HepG2 (cell line): ENCODE data around the gene INKA1. TPM values are rescaled to one million over a fixed set of nuclear protein-coding genes. Genes with fewer than 3 reads are reported as not detected.
A peak's percentile ranks its signal among the peaks of the same experiment; 100 is the strongest.

ENCODE experiments used
- ASH2L ChIP-seq: fragments of 300-600, 200-600 bp; sonication (generic); IDR thresholded peaks from 2 replicates; pipeline ENCODE4 v1.7.0; 2017; ENCODE audit warnings: low read depth, mild to moderate bottlenecking, moderate library complexity, mixed read lengths, low read length; ENCODE audit not compliant: insufficient read length
- DMTF1 ChIP-seq: sonication (generic); formaldehyde crosslinking; IDR thresholded peaks from 2 replicates; pipeline ENCODE4 v1.4.0; 2020; ENCODE audit warnings: mild to moderate bottlenecking, missing genetic modification reagents
- GMEB2 ChIP-seq: IDR thresholded peaks from 2 replicates; pipeline ENCODE4 v1.6.1; 2016; ENCODE audit warnings: missing biosample characterization, missing genetic modification reagents, low read depth
- JUNB ChIP-seq: sonication (generic); formaldehyde crosslinking; IDR thresholded peaks from 2 replicates; pipeline ENCODE4 v1.8.0; 2022; ENCODE audit warnings: missing genetic modification reagents, mild to moderate bottlenecking, borderline replicate concordance
- REXO4 ChIP-seq: sonication (generic); formaldehyde crosslinking; IDR thresholded peaks from 2 replicates; pipeline ENCODE4 v1.8.0; 2022; ENCODE audit warnings: missing genetic modification reagents, mild to moderate bottlenecking, borderline replicate concordance
- USF2 ChIP-seq, 2 experiments: sonication (generic) in 1 of 2; formaldehyde crosslinking in 1 of 2; IDR thresholded peaks; 2 replicates each; pipeline versions ENCODE4 v1.5.1 to v1.6.1; 2011 to 2020; ENCODE audit warnings: borderline replicate concordance in 1 of 2, low read depth in 1 of 2, low read length in 1 of 2, mild to moderate bottlenecking in 1 of 2, missing genetic modification reagents in 1 of 2, moderate library complexity in 1 of 2
- ZNF205 ChIP-seq: IDR thresholded peaks from 2 replicates; pipeline ENCODE4 v1.6.1; 2018; ENCODE audit warnings: missing biosample characterization, missing genetic modification reagents
- ZNF263 ChIP-seq: sonication (generic); formaldehyde crosslinking; IDR thresholded peaks from 2 replicates; pipeline ENCODE4 v1.4.0; 2020; ENCODE audit warnings: missing genetic modification reagents
- ZNF335 ChIP-seq: sonication (generic); formaldehyde crosslinking; IDR thresholded peaks from 2 replicates; pipeline ENCODE4 v1.4.0; 2020; ENCODE audit warnings: missing genetic modification reagents
- ZNF598 ChIP-seq: sonication (generic); formaldehyde crosslinking; IDR thresholded peaks from 2 replicates; pipeline ENCODE4 v1.5.1; 2020; ENCODE audit warnings: mild to moderate bottlenecking, missing genetic modification reagents, borderline replicate concordance
- polyA plus RNA-seq, 8 experiments: library from polyadenylated mRNA; depleted of rRNA in 3 of 8; stranded (reverse) in 7 of 8; unstranded in 1 of 8; fragments of >200 nt; fragmentation: Illumina TruSeq in 4 of 8; extraction: Trizol in 4 of 8; gene quantifications; 2 replicates each; pipeline versions ENCODE4 v1.2.1 to v1.2.3, GENCODE V29; 2011 to 2016; ENCODE audit warnings: low read depth in 4 of 8, missing spikeins in 1 of 8, mixed read lengths in 1 of 8; ENCODE audit not compliant: insufficient read depth in 1 of 8
- total RNA-seq, 5 experiments: library from RNA; depleted of rRNA; stranded (reverse); fragments of >200 nt; fragmentation: Illumina TruSeq; extraction: Trizol; gene quantifications; 2 replicates each; pipeline ENCODE4 v1.2.3, GENCODE V29; 2016; ENCODE audit warnings: low read depth in 1 of 5

The INKA1 gene
- total and polyA plus RNA-seq, 2 of the 13 experiments (the other 11 are each of a cell fraction or from before 2014, with no cell fraction given): 0.22 to 0.41 TPM

GRCh38 chr3:49786357-49787181 is 16.5 kb upstream of the INKA1 start, which contains the start of gene IP6K1 (continued):
- TF ChIP-seq JUNB (CRISPR knock-in tag): no peak
- 0 out of 2 replicates have a peak, but pooled peaks have one; percentile 22 for TF ChIP-seq ZNF335 (CRISPR knock-in tag)
- TF ChIP-seq ASH2L: peak; percentile 83
- no peak for TF ChIP-seq ZNF205 (CRISPR knock-in tag)
- no peak for TF ChIP-seq DMTF1 (CRISPR knock-in tag)
- peak; percentile 99 for TF ChIP-seq USF2 (IDR thresholded peaks at IDR 0.05; ENCODE audit: low read depth, low read length)
- TF ChIP-seq USF2 (CRISPR knock-in tag; IDR thresholded peaks at IDR 0.05; ENCODE audit: borderline replicate concordance): peak; percentile 99; the same call in 1 of the 2 replicates
- no peak; the same call in 1 of the 2 replicates for TF ChIP-seq ZNF263
- TF ChIP-seq ZNF598 (CRISPR knock-in tag): no peak
- 0 out of 2 replicates have a peak, but pooled peaks have one; percentile 50 for TF ChIP-seq REXO4 (CRISPR knock-in tag)
- TF ChIP-seq GMEB2: no peak
